DLD1 (cell line): Measurements from ENCODE around the gene C3orf18.

Experiments
- in situ Hi-C: cut with HindIII; loops from 2 replicates; pipeline ENCODE4 v1.10.0; 2017; ENCODE audit warnings: low sequenced_read_pairs

The C3orf18 gene

GRCh38 chr3:50582083-50582482 lies 14.5 kb upstream of the C3orf18 start:
- in situ Hi-C loops: no loop called here

GRCh38 chr3:50581459-50581842 lies 13.9 kb upstream of the C3orf18 start:
- in situ Hi-C loops: no loop called here

- in situ Hi-C loops: no loop called here
These were observed 13.3 kb upstream of the C3orf18 start for GRCh38 chr3:50580683-50581458.

- in situ Hi-C loops: no loop called here
These were observed 9.8 kb upstream of the C3orf18 start for GRCh38 chr3:50577348-50577747.

- in situ Hi-C loops: no loop called here
These were observed 7.8 kb upstream of the C3orf18 start for GRCh38 chr3:50575372-50575771.

- in situ Hi-C loops: no loop called here
These were observed 6.9 kb upstream of the C3orf18 start for GRCh38 chr3:50574444-50574831.

- in situ Hi-C loops: no loop called here
These were observed 6.3 kb upstream of the C3orf18 start for GRCh38 chr3:50573566-50574443.

- in situ Hi-C loops: no loop called here
These were observed 5.3 kb upstream of the C3orf18 start for GRCh38 chr3:50572801-50573371.

- in situ Hi-C loops: no loop called here
These were observed 4.6 kb upstream of the C3orf18 start for GRCh38 chr3:50572158-50572557.

- in situ Hi-C loops: no loop called here
These were observed 3.9 kb upstream of the C3orf18 start for GRCh38 chr3:50571486-50571885.

GRCh38 chr3:50570508-50571279 lies 3.1 kb upstream of the C3orf18 start:
- in situ Hi-C loops: no loop called here

GRCh38 chr3:50568947-50569749 lies 1.6 kb upstream of the C3orf18 start, which contains the start of gene HEMK1:
HEMK1 (plus strand) TSS chr3:50569522; CDS start chr3:50571105, 1,583 bp downstream.
- in situ Hi-C loops: no loop called here

- in situ Hi-C loops: no loop called here
These were observed 549 bp downstream of the C3orf18 start for GRCh38 chr3:50567011-50567385.

- in situ Hi-C loops: no loop called here
These were observed 3.2 kb downstream of the C3orf18 start for GRCh38 chr3:50564321-50564720.

- in situ Hi-C loops: no loop called here
These were observed 3.7 kb downstream of the C3orf18 start for GRCh38 chr3:50563867-50564266.

- in situ Hi-C loops: no loop called here
These were observed 4.7 kb downstream of the C3orf18 start for GRCh38 chr3:50562861-50563260.

- in situ Hi-C loops: no loop called here
These were observed 7.8 kb downstream of the C3orf18 start for GRCh38 chr3:50559702-50560101.

- in situ Hi-C loops: no loop called here
These were observed 9.6 kb downstream of the C3orf18 start for GRCh38 chr3:50557915-50558314.

GRCh38 chr3:50557106-50557505 lies 10.4 kb downstream of the C3orf18 start:
- in situ Hi-C loops: no loop called here

GRCh38 chr3:50554553-50554952 lies 13.0 kb downstream of the C3orf18 start:
- in situ Hi-C loops: no loop called here
